ENCODE data around the gene SUGP2.

- TF ChIP-seq CTCF (conservative IDR thresholded peaks at IDR 0.05; ENCODE audit: low read depth in 2 of 2) (no peak), JUNB (IDR thresholded peaks at IDR 0.05; ENCODE audit: unreplicated experiment) (no peak), EZH2phosphoT487 (IDR thresholded peaks at IDR 0.05; ENCODE audit: unreplicated experiment) (no peak), POLR2AphosphoS5 (IDR thresholded peaks at IDR 0.05; ENCODE audit: low read depth) (no peak), EZH2 (IDR thresholded peaks at IDR 0.05; ENCODE audit: low read depth, unreplicated experiment) (no peak), STAT1 (IDR thresholded peaks at IDR 0.05; ENCODE audit: unreplicated experiment) (no peak)
- TF ChIP-seq, protein P1, sequence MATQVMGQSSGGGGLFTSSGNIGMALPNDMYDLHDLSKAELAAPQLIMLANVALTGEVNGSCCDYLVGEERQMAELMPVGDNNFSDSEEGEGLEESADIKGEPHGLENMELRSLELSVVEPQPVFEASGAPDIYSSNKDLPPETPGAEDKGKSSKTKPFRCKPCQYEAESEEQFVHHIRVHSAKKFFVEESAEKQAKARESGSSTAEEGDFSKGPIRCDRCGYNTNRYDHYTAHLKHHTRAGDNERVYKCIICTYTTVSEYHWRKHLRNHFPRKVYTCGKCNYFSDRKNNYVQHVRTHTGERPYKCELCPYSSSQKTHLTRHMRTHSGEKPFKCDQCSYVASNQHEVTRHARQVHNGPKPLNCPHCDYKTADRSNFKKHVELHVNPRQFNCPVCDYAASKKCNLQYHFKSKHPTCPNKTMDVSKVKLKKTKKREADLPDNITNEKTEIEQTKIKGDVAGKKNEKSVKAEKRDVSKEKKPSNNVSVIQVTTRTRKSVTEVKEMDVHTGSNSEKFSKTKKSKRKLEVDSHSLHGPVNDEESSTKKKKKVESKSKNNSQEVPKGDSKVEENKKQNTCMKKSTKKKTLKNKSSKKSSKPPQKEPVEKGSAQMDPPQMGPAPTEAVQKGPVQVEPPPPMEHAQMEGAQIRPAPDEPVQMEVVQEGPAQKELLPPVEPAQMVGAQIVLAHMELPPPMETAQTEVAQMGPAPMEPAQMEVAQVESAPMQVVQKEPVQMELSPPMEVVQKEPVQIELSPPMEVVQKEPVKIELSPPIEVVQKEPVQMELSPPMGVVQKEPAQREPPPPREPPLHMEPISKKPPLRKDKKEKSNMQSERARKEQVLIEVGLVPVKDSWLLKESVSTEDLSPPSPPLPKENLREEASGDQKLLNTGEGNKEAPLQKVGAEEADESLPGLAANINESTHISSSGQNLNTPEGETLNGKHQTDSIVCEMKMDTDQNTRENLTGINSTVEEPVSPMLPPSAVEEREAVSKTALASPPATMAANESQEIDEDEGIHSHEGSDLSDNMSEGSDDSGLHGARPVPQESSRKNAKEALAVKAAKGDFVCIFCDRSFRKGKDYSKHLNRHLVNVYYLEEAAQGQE (IDR thresholded peaks at IDR 0.05; ENCODE audit: unreplicated experiment): no peak
Observed at GRCh38 chr19:19050731-19051130, 17.4 kb upstream of the SUGP2 start.

Data from GM23338 (cell line).